Measurements from ENCODE around the gene CAMK2A.

DNA sequence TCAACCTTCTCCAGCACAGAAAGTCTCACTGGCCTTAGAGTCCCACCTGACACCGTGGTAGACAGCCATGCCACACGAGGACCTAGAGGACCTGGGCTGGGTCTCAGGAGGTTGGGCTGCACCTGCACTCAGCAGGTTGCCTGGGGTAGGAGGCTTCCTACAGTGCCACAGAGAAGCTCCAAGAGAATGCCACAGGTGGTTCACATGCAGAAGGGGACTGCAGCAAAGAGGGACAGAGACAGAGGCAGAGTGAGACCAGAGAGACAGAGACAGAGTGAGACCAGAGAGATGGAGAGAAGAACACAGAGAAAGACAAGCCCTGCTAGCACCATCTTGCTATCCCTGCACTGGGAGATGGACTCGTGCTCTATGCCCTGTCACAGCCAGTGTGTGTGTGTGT is 5.7 kb downstream of the CAMK2A start:
- TF ChIP-seq, protein P1, sequence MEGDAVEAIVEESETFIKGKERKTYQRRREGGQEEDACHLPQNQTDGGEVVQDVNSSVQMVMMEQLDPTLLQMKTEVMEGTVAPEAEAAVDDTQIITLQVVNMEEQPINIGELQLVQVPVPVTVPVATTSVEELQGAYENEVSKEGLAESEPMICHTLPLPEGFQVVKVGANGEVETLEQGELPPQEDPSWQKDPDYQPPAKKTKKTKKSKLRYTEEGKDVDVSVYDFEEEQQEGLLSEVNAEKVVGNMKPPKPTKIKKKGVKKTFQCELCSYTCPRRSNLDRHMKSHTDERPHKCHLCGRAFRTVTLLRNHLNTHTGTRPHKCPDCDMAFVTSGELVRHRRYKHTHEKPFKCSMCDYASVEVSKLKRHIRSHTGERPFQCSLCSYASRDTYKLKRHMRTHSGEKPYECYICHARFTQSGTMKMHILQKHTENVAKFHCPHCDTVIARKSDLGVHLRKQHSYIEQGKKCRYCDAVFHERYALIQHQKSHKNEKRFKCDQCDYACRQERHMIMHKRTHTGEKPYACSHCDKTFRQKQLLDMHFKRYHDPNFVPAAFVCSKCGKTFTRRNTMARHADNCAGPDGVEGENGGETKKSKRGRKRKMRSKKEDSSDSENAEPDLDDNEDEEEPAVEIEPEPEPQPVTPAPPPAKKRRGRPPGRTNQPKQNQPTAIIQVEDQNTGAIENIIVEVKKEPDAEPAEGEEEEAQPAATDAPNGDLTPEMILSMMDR (IDR thresholded peaks at IDR 0.05): no peak
- no peak for TF ChIP-seq ZFX (IDR thresholded peaks at IDR 0.05; ENCODE audit: borderline replicate concordance)
